ENCODE results near the gene TWF2.

The TWF2 gene

DNA sequence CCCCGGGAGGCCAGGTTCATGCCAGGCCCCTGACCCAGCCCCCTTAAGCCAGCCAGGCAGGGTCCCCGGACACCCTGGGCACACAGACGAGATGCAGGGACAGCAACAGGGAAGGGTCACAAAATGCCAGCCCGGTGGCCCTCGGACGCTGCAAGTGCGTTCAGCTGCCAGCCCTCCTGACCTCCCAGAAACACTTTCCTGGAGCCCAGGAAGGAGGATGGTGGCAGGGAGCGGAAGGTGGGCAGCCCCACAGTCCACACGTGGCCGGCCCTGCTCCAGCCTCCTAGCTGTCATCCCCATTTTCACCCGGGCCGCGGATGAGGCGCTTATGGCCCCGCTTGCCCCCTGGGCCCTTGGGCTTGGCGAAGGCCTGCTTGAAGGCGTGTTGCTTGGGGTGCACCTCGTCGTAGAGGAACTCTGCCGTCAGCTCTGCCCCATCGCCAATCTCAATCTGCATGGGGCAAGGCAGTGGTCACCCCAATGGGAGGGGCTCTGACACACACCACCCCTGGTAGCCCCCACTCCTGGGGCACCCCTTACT, 10.1 kb downstream of the TWF2 start:
- Histone ChIP-seq H3K4me1 (ENCODE audit: control insufficient read depth in 1 of 2, insufficient read depth in 2 of 2, low read length in 2 of 2) (peaks cover 0 to 2% of the 10 kb centered on the region in 2 donors), H3K9me3 (ENCODE audit: control insufficient read depth in 1 of 2, low read length in 2 of 2) (no peaks in the 10 kb centered on the region), H3K27ac (ENCODE audit: low read length) (no peak overlapping the region), H3K4me3 (ENCODE audit: low read depth in 1 of 2, low read length in 2 of 2) (no peak overlapping the region), H3K27me3 (ENCODE audit: low read depth, low read length) (no peaks in the 10 kb centered on the region), H3K36me3 (ENCODE audit: control insufficient read depth in 1 of 2, insufficient read depth in 2 of 2, low read length in 2 of 2) (peaks cover 21 to 56% of the 10 kb centered on the region in 2 donors)

DNA sequence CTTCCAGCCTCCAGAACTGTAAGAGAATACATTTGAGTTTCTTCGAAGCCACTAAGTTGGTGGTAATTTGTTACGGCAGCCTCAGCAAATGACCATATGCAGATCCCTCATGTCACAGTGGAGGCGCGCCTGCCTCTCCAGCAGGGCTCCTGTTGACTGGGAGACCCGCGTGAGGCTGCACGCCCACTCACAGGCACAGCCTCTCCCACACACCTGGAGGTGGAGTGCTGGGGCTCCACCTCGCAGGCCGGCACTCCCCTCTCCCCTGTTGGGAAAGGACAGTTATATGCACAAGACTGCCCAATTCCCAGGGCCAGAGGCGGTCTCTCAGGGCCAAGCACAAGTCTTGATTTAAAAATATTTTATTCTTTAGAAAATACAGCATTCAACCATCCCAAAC, 10.7 kb downstream of the TWF2 start:
- Histone ChIP-seq H3K4me3 (ENCODE audit: low read depth in 1 of 2, low read length in 2 of 2) (no peak overlapping the region), H3K4me1 (ENCODE audit: control insufficient read depth in 1 of 2, insufficient read depth in 2 of 2, low read length in 2 of 2) (peaks cover 0 to 2% of the 10 kb centered on the region in 2 donors), H3K36me3 (ENCODE audit: control insufficient read depth in 1 of 2, insufficient read depth in 2 of 2, low read length in 2 of 2) (peaks cover 20 to 53% of the 10 kb centered on the region in 2 donors), H3K9me3 (ENCODE audit: control insufficient read depth in 1 of 2, low read length in 2 of 2) (no peaks in the 10 kb centered on the region), H3K27ac (ENCODE audit: low read length) (no peak overlapping the region), H3K27me3 (ENCODE audit: low read depth, low read length) (no peaks in the 10 kb centered on the region)

DNA sequence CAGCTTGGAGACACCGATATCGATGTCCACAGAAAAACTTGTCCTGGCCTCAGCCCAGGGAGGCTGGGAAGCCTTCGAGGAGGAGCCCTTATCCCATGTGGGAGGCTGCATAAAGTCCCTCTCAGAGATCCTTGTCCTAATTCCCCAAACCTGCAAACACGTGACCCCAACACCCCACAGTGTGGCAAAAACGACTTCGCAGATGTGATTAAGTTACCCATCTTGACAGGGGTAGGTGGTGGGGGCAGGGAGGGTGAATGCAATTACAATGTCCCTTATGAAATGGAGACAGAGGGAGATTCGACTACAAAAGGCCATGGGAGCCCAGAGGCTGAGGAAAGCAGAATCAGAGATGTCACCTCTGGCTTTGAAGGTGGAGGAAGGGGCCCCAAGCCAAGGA, 11.2 kb downstream of the TWF2 start:
- Histone ChIP-seq H3K27ac (ENCODE audit: low read length) (no peak overlapping the region), H3K4me1 (ENCODE audit: control insufficient read depth in 1 of 2, insufficient read depth in 2 of 2, low read length in 2 of 2) (no peaks in the 10 kb centered on the region), H3K27me3 (ENCODE audit: low read depth, low read length) (no peaks in the 10 kb centered on the region), H3K9me3 (ENCODE audit: control insufficient read depth in 1 of 2, low read length in 2 of 2) (no peaks in the 10 kb centered on the region), H3K4me3 (ENCODE audit: low read depth in 1 of 2, low read length in 2 of 2) (no peak overlapping the region), H3K36me3 (ENCODE audit: control insufficient read depth in 1 of 2, insufficient read depth in 2 of 2, low read length in 2 of 2) (peaks cover 20 to 48% of the 10 kb centered on the region in 2 donors)

DNA sequence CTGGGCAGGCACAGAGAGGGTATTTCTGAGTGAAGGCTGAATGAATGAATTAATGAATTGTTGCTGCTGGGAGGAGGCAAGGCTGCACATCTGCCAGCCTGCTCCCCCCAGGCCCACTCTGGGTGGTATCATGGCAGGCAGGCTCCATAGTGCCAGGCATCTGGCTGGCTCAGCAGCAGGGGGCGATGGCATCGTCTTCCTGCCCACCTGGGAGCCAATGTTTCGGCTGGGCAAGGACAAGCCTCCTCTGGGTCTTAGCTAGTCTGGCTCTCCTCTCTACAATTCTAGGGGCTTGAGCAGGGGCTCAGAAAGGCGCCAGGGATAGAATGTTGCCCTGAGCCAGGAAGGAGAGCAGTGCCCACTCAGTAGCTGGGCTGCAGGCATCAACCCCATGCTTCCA, 11.8 kb downstream of the TWF2 start:
- Histone ChIP-seq H3K4me1 (ENCODE audit: control insufficient read depth in 1 of 2, insufficient read depth in 2 of 2, low read length in 2 of 2) (no peaks in the 10 kb centered on the region), H3K27me3 (ENCODE audit: low read depth, low read length) (no peaks in the 10 kb centered on the region), H3K9me3 (ENCODE audit: control insufficient read depth in 1 of 2, low read length in 2 of 2) (no peaks in the 10 kb centered on the region), H3K36me3 (ENCODE audit: control insufficient read depth in 1 of 2, insufficient read depth in 2 of 2, low read length in 2 of 2) (peaks cover 20 to 42% of the 10 kb centered on the region in 2 donors), H3K4me3 (ENCODE audit: low read depth in 1 of 2, low read length in 2 of 2) (no peak overlapping the region), H3K27ac (ENCODE audit: low read length) (no peak overlapping the region)

DNA sequence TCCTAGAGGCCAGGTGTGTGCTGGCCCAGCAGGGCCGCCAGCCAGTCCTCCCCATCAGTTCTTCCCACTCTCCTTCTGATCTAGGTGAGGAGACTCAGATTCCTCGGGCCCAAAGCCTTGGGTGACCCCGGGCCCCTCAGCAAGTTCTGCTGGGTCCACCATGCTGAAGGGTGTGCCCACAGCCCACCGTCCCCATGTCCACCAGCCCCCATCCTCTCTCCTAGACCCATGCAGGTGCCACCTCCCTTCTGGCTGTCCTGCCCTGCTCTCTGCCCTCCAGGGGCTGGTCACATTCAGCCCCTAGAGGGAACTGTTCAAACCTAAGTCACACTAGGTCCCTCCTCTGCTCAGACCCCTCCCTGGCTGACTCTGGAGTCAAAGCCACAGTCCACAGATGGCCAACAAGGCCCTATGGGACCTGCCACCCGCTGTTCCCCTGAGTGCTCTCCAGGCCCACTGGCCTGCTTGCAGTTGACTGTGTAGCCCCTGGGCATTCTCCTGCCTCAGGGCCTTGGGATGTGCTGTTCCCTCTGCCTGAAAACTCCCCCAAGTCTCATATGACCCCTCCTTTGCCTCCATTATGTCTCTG, 12.6 kb downstream of the TWF2 start:
- Histone ChIP-seq H3K4me3 (ENCODE audit: low read depth in 1 of 2, low read length in 2 of 2) (no peak overlapping the region), H3K27ac (ENCODE audit: low read length) (no peak overlapping the region), H3K4me1 (ENCODE audit: control insufficient read depth in 1 of 2, insufficient read depth in 2 of 2, low read length in 2 of 2) (no peaks in the 10 kb centered on the region), H3K27me3 (ENCODE audit: low read depth, low read length) (no peaks in the 10 kb centered on the region), H3K9me3 (ENCODE audit: control insufficient read depth in 1 of 2, low read length in 2 of 2) (no peaks in the 10 kb centered on the region), H3K36me3 (ENCODE audit: control insufficient read depth in 1 of 2, insufficient read depth in 2 of 2, low read length in 2 of 2) (peaks cover 20 to 35% of the 10 kb centered on the region in 2 donors)

DNA sequence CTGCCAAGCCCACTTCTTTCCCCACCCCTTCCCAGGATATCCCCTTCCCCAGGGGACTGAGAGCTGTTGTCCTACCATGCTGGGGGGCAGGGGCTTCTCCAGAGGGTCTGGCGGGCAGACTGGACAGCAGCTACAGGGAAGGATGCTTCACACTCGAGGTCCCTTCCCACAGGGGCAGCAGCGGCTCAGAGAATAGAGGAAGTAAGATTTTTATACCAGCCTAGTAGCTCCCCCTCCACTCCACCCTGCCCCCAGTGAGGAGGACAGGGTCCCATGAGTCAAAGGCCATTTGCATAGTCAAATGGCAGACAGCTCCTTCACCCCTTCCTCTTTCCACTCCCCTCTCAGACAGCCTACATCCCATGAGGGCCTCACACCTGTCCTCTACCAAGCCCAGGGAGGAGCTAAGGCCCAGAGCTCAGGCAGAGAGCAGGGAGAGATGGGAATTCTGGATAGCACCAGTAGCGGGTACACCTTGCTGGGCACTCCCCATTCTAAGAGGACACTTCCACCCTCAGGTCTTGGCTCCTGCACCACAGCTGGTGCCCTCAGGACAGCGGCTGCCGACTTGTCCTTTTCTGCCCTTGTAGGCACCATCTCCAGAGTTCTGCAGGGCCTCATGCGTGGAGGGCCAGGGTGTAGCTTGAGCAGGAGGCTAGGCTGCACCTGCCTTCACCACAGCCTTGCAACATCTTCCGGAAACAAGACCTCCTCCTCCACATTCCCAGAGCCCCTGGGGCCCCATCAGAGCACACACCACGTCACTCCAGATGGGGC, 13.3 kb downstream of the TWF2 start, which contains the start of gene TLR9:
Gene TLR9, minus strand, starts transcription at position 194 of the 777 bp plus-strand sequence. Its CDS starts 116 bp downstream, at position 78.
- H3K4me3 ChIP-seq (ENCODE audit: low read depth in 1 of 2, low read length in 2 of 2), result no peak within 1 kb of the TSS
- H3K9me3 ChIP-seq (ENCODE audit: control insufficient read depth in 1 of 2, low read length in 2 of 2), result no peaks in the 10 kb centered on the region
- H3K4me1 ChIP-seq (ENCODE audit: control insufficient read depth in 1 of 2, insufficient read depth in 2 of 2, low read length in 2 of 2), result peaks cover 0 to 3% of the 10 kb centered on the region in 2 donors
- H3K27me3 ChIP-seq (ENCODE audit: low read depth, low read length), result no peaks in the 10 kb centered on the region
- no peak within 1 kb of the TSS for H3K27ac ChIP-seq (ENCODE audit: low read length)
- H3K36me3 ChIP-seq (ENCODE audit: control insufficient read depth in 1 of 2, insufficient read depth in 2 of 2, low read length in 2 of 2), result peaks cover 14 to 28% of the 10 kb centered on the region in 2 donors

DNA sequence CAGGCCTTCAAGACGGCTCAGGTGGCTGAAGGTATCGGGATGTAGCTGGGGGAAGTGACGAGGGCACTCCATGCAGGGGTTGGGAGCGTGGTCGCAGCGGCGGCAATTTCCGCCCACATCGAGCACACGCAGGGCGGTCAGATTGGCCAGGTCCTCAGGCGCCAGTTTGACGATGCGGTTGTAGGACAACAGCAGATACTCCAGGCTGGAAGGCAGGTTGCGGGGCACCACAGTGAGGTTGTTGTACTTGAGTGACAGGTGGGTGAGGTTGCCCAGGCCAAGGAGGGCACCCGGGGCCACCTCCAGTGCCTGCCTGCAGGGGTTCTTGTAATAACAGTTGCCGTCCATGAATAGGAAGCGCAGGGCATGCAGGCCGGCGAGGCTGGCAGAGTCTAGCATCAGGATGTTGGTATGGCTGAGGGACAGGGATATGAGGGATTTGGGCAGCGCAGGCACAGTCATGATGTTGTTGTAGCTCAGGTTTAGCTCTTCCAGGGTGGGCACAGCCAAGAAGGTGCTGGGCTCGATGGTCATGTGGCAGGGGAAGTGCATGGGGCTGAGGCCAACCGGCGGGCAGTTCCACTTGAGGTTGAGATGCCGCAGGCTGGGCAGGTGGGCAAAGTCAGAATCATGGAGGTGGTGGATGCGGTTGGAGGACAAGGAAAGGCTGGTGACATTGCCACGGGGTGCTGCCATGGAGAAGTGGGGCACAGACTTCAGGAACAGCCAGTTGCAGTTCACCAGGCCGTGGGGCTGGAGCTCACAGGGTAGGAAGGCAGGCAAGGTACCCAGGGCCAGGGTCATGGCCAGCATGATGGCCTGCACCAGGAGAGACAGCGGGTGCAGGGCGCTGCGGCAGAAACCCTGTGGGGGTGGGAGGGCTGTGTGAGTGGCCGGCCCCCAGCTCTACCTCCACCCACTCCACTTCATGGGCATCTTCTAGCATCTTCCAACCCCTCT, 15.2 kb downstream of the TWF2 start:
- H3K36me3 ChIP-seq (ENCODE audit: control insufficient read depth in 1 of 2, insufficient read depth in 2 of 2, low read length in 2 of 2), result peaks cover 0 to 9% of the 10 kb centered on the region in 2 donors
- no peaks in the 10 kb centered on the region for H3K9me3 ChIP-seq (ENCODE audit: control insufficient read depth in 1 of 2, low read length in 2 of 2)
- peaks cover 0 to 5% of the 10 kb centered on the region in 2 donors for H3K4me1 ChIP-seq (ENCODE audit: control insufficient read depth in 1 of 2, insufficient read depth in 2 of 2, low read length in 2 of 2)
- no peak overlapping the region for H3K4me3 ChIP-seq (ENCODE audit: low read depth in 1 of 2, low read length in 2 of 2)
- no peaks in the 10 kb centered on the region for H3K27me3 ChIP-seq (ENCODE audit: low read depth, low read length)
- H3K27ac ChIP-seq (ENCODE audit: low read length), result no peak overlapping the region

DNA sequence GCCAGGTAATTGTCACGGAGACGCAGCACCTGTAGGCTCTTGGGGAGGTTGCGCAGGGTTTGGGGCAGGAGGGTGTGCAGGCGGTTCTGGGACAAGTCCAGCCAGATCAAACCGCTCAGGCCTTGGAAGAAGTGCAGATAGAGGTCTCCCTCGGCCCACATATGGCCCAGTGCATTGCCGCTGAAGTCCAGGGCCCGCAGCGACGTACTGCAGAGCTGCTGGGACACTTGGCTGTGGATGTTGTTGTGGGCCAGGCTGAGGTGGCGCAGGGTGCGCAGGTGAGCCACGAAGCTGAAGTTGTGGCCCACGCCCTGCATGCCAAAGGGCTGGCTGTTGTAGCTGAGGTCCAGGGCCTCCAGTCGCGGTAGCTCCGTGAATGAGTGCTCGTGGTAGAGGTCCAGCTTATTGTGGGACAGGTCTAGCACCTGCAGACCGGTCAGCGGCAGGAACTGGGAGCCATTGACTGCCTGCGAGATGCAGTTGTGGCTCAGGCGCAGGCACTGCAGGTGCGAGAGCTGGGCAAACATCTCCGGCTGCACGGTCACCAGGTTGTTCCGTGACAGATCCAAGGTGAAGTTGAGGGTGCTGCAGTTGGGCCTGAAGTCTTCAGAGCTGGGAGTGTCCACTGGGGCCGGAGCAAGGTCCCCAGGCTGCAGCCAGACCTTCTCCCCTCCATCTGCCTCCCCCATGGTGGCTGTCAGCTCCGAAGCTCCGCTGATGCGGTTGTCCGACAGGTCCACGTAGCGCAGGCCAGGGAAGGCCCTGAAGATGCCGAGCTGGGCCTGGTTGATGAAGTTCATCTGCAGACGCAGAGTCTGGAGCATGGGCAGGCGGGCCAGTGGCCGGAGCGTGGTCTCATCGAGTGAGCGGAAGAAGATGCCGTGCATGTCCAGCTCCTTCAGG, 16.4 kb downstream of the TWF2 start:
- Histone ChIP-seq H3K36me3 (ENCODE audit: control insufficient read depth in 1 of 2, insufficient read depth in 2 of 2, low read length in 2 of 2) (no peaks in the 10 kb centered on the region), H3K4me1 (ENCODE audit: control insufficient read depth in 1 of 2, insufficient read depth in 2 of 2, low read length in 2 of 2) (peaks cover 0 to 13% of the 10 kb centered on the region in 2 donors), H3K27ac (ENCODE audit: low read length) (no peak overlapping the region)

DNA sequence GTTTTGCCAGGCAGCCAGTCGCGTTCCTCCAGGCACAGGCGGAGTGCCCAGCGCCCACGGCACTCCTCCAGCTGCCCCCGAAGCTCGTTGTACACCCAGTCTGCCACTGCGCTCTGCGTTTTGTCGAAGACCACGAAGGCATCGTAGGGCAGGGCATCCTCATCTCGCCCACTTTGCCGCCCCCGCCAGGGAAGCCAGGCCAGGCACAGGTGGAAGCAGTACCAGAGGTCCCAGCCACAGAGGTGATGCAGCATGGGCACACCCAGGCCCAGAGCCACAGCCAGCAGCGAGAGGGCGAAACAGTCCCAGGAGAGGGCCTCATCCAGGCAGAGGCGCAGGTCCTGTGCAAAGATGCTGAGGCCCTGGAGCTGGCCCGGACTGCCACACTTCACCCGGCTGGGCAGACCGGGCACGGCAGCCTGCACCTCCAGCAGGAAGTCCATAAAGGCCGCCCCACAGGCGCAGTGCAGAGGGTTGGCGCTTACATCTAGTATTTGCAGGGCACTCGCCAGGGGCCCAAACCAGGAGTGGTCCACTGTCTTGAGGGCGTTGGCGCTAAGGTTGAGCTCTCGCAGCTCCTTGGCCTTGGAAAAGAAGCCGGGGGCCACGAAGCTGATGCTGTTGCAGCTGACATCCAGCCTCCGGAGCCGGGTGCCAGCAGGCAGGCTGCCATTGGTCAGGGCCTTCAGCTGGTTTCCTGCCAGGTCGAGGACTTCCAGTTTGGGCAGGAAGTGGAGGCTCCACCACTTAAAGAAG, 17.2 kb downstream of the TWF2 start:
- Histone ChIP-seq H3K27me3 (ENCODE audit: low read depth, low read length) (no peaks in the 10 kb centered on the region), H3K4me1 (ENCODE audit: control insufficient read depth in 1 of 2, insufficient read depth in 2 of 2, low read length in 2 of 2) (peaks cover 5 to 20% of the 10 kb centered on the region in 2 donors), H3K36me3 (ENCODE audit: control insufficient read depth in 1 of 2, insufficient read depth in 2 of 2, low read length in 2 of 2) (no peaks in the 10 kb centered on the region), H3K4me3 (ENCODE audit: low read depth in 1 of 2, low read length in 2 of 2) (no peak overlapping the region), H3K9me3 (ENCODE audit: control insufficient read depth in 1 of 2, low read length in 2 of 2) (no peaks in the 10 kb centered on the region), H3K27ac (ENCODE audit: low read length) (no peak overlapping the region)

More for the DNA sequence above, 16.4 kb downstream of the TWF2 start:
- Histone ChIP-seq H3K9me3 (ENCODE audit: control insufficient read depth in 1 of 2, low read length in 2 of 2) (no peaks in the 10 kb centered on the region), H3K27me3 (ENCODE audit: low read depth, low read length) (no peaks in the 10 kb centered on the region), H3K4me3 (ENCODE audit: low read depth in 1 of 2, low read length in 2 of 2) (no peak overlapping the region)

DNA sequence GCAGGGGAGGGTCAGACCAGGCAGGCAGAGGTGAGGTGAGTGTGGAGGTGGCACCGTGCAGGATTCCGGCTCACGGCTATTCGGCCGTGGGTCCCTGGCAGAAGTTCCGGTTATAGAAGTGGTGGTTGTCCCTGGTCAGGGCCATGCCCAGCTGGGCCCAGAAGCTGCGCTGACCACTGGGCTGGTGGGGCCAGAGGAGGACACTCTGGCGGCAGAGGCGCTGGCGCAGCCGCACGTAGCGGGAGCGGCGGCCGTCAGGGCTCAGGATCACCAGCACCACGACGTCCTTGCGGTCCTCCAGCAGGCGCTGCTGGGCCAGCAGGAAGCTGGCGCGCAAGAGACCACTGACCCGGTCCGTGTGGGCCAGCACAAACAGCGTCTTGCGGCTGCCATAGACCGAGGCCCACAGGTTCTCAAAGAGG, 17.8 kb downstream of the TWF2 start:
- Histone ChIP-seq H3K4me3 (ENCODE audit: low read depth in 1 of 2, low read length in 2 of 2) (no peak overlapping the region), H3K9me3 (ENCODE audit: control insufficient read depth in 1 of 2, low read length in 2 of 2) (no peaks in the 10 kb centered on the region), H3K27ac (ENCODE audit: low read length) (no peak overlapping the region), H3K36me3 (ENCODE audit: control insufficient read depth in 1 of 2, insufficient read depth in 2 of 2, low read length in 2 of 2) (no peaks in the 10 kb centered on the region), H3K4me1 (ENCODE audit: control insufficient read depth in 1 of 2, insufficient read depth in 2 of 2, low read length in 2 of 2) (peaks cover 9 to 26% of the 10 kb centered on the region in 2 donors), H3K27me3 (ENCODE audit: low read depth, low read length) (no peaks in the 10 kb centered on the region)
